Measurements from ENCODE around the gene MAGI1.

DNA sequence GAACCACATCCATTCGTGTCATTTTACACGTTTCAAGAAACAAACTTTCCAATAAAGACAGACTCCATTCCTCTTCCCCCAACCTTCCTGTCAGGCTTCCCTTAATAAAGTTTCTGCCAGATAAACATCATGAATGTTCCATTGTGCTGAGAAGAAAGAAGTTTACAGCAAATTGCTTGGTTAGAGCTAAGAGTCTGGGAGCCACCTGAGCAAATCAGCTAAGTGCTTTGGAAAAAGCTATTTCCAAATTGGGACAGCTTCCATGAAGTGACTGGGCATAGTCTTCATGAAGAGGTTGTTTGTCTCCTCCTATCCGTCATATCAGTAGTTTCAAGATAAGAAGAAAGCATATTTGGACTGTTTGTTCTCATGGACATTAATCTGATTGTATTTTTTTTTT lies 77.0 kb downstream of the MAGI1 start:
- TF ChIP-seq, protein P1, sequence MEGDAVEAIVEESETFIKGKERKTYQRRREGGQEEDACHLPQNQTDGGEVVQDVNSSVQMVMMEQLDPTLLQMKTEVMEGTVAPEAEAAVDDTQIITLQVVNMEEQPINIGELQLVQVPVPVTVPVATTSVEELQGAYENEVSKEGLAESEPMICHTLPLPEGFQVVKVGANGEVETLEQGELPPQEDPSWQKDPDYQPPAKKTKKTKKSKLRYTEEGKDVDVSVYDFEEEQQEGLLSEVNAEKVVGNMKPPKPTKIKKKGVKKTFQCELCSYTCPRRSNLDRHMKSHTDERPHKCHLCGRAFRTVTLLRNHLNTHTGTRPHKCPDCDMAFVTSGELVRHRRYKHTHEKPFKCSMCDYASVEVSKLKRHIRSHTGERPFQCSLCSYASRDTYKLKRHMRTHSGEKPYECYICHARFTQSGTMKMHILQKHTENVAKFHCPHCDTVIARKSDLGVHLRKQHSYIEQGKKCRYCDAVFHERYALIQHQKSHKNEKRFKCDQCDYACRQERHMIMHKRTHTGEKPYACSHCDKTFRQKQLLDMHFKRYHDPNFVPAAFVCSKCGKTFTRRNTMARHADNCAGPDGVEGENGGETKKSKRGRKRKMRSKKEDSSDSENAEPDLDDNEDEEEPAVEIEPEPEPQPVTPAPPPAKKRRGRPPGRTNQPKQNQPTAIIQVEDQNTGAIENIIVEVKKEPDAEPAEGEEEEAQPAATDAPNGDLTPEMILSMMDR (IDR thresholded peaks at IDR 0.05) = no peak
- peak in 1 of 2 donors; percentile 20 for TF ChIP-seq POLR2AphosphoS5 (IDR thresholded peaks at IDR 0.05; ENCODE audit: insufficient read depth in 1 of 2, low read depth in 1 of 2)

Data from vagina (tissue), 2 donors.